CD4-positive, alpha-beta T cell treated with Interleukin-6 at 100 ng/mL for 8 hours (primary cell): ENCODE data around the gene TRIM17.

Source experiments
- DNase-seq: peaks from one replicate; pipeline ENCODE4 v3.0.0-alpha.2; 2020; ENCODE audit warnings: mixed read lengths, low spot score

Gene TRIM17

DNA sequence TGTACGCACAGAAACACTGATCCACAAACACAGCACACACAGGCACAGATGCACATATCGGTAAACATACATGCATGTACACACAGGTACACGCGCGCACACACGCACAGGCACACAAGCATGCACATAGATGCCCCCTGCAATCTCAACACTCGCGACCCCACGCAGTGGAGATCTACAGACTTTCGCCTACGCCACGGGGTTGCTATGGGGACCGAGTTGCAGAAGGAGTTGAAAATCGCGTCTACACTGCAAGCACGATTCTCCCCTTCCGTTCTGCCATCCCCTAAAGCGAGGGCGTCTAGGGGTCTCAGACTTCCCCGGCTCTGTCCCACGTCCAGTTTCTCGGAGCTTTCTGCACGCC, 826 bp downstream of the TRIM17 start:
- DNase-seq: no peak

DNA sequence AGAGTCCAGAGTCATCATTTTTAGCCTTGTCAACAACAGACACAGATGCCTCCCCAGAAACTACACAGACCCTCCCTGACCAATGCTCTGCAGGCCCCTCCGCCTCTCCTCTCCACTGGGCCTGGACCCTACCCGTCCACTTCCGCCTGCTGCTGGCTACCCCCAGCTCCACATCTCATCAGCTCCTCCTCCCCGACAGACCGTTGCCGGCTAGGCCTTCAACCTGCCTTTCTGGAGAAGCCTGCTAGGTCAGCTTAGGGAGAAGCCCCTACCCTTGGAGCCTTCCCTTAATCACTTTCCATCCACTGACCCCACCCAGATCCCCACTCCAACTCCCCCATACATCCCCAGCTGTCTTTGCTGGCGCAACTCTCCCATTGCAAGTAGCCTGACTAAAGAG, 1.4 kb downstream of the TRIM17 start:
- no peak for DNase-seq

DNA sequence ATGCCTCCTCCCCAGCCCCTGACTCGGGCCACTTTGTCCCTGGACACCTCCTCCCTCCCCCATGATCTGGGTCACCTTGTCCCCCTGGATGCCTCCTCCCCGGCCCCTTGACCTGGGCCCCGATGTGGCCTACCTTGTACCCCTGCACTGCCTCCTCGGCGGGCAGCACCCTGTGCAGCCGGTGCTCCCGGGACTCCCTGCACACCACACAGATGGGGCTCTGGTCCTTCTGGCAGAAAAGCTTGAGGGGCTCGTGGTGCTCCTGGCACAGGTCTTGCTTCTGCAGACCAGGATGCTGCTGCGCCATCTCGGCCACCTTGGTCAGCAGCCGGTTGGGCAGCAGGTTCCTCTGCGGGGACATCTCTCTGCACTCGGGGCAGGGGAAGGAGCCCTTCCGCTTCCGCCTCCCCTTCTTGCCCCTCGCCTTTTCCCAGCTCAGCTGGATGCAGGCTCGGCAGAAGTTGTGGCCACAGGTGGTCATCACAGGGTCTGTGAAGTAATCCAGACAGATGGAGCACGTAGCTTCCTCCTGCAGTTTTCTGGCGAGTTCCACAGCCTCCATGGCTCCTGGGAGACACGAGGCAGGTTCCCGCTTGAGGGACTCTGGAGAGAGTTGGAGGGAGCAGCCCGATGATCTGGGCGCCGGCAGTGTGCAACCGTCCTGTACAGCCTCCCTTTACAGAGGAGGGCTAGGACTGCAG, 2.0 kb downstream of the TRIM17 start:
- DNase-seq: no peak

DNA sequence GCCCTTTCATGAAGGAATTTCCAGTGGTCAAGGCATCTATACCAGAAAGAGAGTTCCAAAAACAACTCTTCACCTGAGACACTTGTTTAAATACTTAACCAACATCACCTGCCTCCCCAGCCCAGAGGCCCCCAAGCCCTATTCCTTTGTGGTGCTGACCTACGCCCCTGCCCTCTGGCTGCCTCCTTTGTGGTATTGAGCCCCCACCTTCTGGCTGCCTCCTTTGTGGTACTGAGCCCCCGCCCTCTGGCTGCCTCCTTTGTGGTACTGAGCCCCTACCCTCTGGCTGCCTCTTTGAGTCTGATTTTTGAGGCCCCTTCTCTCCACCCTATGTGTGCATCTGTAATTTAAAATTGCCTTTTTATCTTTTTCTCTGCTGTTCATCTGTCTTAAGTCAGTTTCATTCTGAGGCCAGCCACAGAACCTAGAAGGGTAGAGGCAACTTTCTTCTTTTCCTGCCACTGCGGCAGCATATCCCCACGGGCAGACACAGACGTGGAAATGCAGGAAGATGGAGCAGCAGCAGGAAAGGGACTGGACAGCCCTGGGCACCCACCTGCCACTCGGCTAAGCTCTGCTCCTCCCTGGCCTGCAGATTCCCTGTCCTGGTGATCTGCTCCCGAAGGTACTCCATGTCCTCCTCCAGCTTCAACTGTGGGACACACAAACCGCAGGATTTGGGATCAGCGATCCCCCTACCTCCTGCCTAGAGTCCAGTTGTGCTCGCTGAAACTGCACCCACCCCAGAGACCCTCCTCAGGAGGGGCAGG, 3.2 kb downstream of the TRIM17 start:
- no peak for DNase-seq

DNA sequence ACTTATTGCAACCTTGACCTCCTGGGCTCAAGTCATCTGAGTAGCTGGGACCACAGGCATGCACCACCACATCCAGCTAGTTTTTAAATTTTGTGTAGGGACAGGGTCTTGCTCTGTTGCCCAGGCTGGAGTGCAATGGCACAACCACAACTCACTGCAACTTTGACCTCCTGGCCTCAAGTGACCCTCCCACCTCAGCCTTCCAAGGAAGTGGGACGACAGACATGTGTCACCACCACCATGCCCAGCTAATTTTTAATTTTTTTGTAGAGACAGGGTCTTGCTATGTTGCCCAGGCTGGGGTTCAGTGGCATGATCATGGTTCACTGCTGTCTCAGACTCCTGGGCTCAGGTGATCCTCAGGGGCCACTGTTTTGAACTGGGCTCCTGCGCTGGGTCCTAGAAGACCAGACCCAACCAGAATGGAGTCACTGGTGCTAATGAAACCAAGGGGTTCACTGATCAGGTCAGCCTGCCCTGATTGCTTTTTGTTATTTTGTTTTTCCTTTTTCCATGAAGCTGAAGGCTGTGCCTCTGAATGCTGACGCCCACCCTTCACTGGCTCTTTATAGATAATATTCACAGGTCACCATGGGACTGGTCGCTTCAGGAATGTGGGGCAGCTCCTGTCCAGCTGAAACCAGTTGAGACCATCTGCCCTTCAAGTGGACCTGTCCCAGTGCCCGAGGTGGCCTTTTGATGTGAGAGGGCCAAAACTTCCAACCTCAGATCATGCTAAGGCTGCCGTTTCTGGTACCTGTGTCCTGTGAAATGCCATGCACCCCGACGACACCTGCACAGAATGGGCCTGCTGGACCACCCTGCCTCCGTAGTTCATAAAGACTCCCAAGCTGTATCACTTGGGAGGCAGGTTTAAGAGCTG, 4.9 kb downstream of the TRIM17 start:
- no peak for DNase-seq

DNA sequence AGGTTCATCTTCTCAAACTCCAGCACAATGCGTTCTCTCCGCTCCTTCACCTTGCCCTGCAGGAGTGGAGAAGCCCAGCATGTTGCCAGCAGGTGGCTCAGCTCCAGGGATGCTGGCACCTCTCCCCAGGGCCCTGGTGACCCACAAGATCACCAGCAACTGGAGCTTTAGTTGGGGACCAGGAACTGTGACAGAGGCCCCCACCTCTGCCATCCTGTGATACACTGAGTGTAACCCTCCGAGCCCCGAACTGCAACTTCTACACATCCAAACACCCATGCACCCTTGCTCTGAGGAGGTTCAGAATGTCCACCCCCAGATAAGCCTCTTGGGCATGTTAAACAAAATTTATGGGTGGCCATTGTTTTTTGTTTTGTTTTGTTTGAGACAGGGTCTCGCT, 5.5 kb downstream of the TRIM17 start:
- DNase-seq: no peak

DNA sequence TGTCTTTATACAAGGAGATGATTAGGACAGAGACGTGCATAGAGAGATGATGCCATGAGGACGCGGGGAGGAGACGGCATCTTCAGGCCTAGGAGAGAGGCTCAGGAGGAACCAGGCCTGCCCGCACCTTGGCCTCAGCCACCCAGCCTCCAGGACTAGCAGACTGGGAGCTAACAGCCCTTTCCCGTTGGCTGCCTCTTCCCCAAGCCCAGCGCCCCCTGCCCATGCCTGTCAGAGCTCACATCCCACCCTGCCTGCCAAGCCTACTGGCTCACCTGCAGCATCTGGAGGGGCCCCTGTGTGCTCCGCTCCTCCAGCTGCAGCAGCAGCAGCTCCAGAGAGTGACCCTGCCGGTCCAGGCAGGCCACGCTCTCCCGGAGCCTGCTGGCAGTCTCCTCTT, 6.0 kb downstream of the TRIM17 start:
- no peak for DNase-seq

DNA sequence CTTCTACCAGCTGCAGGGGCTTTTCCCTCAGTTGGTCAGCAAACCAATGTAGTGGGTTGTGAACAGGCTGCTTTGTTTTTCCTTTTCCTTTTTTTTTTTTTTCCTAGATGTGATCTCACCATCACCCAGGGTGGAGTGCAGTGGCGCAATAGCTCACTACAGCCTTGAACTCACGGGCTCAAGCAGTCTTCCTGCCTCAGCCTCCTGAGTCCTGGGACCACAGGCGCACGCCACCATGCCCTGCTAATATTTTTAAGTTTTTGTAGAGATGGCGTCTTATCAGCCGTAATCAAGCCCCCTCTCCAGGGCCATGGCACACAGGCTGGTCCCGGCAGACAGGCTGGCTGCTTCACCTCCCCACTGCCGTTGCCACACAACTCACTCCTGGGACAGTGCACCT, 6.6 kb downstream of the TRIM17 start:
- DNase-seq: no peak

DNA sequence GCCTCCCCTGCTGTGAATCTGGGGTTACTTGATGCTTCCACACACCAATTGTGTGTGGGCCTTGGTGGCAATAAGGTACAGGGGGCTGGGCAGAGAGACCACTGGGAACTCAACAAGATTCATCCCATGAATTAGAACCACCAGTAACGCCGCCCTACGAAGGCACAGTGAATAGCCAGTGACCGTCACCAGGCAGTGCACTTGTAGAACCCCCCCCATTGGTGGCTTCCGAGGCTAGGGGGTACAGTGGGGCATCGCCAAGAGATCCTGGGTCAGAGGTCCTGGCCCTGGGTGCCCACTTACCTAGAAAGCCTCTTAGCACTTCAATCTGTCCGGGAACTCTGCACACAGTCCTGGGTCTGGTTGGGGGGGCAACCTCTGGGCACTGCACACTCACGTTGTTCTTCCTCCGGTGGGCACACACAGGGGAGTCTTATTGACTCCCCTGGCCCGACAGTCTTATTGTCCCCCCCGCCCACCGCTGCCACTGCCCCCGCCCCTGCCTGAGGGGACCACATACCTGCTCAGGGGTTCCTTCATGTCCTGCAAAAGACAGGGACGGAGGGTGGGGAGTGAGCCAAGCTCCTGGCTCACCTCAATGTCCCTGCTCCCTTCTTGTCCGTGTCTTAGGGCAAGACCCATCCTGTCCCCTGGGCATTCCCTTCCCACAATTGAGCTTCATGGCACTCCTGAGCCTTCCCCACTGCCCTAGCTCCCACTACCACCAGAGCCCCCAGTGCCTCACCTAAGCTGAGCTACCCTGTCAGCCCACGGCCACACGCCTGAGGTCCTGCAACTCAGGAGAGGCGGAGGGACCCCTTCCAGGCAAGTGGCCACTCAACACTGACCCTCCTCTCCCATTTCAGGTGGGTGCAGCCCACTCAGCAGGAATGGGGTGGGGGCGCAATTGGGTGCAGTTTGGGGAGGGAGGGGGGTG, 7.5 kb downstream of the TRIM17 start:
- DNase-seq: no peak

DNA sequence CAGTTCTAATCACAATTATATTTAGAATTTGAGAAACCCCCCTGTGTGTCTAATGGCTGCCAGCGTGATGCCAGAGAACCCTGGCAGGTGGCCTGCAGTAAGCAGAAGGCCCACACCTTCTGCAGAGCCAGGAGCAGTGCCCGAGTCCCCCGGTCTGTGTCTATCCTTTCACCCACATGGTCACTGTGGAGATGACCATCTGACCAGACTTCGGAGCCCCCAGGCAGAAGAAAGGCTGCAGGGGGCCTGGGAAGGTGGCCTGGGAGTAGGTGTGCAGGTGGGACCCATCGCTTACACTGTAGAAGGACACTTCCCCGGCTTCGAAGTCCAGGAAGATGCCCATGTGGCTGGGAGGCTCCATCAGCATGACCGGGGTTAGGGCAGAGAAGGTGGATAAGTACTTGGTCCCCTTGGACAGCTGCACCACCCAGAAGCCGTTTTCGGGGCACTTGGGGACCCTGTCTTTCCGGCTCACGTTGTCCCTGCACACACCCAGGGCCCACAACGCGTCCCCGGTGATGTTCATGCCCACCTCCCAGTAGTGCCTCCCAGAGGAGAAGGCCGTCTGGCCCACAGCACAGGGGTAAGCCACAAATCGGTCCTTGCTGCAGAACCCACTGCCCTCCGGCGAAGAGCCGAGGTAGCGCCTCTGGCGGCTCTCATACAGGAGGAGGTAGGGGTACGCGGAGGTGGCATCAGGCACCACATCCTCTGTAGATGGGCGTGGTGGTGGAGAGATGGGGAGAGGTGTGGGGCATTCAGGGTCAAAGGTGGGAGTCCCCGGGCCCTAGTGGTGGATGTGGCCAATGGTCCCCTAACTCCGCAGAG, 8.4 kb downstream of the TRIM17 start:
- DNase-seq: no peak

DNA sequence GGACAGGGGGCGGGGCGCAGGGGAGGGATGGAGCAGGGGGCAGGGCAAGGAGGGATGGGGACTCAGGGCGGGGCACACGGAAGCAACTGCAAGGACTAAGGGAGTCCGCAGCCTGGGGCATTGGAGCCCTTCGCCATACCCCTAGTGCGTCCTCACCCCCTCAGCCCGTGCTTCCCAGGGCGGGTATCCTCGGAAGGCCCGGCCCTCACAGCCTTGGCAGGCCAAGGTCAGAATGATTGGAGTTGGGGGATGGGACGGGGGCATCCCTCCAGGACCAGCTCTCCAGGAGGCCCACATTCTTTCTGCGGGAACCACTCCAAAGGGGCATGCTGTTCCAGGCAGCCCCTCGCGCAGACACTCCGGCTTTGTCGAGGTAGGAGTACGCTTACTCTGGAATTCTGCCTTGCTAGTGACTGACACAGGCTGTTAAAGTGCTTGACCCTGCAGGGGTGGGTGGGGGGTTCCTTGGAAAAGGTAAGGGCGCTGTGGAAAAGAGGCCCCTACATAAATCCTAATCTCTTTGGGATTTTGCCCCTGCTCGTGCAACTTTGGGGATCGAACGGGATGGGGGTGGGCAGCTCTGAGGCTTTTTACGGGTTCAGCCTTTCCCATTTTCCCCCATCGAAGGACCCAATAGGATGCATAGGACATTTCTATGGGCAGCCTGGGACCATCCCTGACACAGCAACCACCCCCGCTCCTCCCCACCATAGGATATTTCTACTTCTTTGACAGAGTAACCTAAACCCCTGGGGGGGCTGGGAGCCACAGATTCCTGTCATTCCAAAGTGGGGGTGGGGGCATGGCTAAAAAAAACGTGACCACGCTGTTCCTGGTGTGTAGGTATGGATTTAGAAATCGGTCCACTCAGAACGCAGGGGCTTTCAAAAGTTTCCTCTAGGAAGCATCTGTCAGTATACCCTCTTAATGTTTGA, 9.3 kb downstream of the TRIM17 start:
- DNase-seq: no peak

DNA sequence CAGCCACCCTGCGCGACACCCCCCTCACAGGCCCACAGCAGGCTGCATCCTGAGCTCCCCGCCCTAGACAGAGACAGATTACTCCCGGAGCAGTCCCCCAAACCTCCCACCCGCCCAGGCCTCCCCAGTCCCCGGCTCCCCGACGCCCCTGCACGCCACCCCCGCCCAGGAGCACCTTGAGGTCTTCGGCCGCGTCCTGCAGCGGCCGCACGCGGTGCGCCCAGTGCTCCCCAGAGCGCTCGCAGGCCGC, 10.8 kb downstream of the TRIM17 start:
- DNase-seq: no peak

DNA sequence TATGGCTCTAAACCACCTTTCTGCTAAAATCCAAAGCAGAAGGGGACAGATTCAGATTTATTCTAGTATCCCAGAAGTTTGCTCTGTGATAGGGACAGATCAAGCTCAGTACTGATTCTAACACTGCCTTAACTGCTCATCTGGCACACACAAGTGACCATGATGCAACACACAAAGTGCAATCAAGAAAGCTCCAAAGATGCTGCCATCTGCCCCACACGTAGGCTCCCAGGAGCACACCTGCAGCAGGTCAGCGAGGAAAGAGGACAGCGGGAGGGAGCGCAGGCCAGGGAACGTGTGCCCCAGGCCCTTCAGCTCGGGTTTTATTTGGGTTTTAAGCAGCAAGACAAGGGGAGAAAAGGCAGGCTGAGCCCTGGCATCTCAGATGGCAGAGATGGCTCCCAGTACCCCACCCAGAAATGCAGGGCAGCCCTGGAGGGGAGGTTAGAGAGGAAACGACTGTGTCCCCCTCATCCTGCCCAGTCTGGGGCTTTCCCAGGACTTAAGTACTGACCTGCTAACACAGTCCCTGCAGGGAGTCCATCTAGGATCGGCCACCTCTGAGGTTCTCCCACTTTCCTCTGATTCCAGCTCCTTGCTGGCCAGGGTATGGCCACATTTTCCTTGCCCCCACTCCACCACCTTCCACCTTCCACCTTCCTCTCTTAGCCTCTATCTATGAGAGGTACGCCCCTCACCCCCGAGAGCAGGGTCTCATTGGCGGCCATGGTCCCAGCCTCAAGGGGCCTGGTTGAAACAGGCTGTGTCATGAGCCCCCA, 11.3 kb downstream of the TRIM17 start:
- no peak for DNase-seq

DNA sequence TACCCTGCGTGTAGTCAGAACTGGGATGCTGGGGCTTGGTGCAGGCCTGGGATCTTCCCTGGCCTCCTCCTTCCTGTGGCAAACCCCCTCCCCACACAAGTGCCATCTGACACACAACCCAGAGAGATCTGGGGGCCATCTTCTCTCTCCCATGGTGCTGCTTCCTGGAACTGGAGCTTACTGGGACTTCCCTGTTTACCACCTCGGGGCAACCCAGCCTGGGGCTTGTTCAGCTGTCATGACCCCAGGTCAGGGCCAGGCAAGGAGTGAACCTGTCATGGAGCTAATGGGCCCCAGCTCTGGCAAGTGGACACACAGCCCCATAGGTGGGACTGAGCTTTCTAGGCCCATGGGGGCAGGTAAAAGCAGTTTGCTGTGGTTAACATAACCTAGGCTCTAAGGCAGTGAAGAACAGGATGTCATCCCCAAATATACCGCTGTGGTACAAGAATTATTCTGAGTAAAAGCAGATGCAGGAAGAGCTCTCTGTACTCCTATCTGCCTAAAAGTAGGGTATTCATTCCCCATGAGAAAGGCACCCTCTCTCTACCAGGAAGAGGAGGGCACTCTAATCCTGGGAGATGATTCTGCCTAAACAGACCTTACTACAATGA, 12.4 kb downstream of the TRIM17 start:
- DNase-seq: no peak

DNA sequence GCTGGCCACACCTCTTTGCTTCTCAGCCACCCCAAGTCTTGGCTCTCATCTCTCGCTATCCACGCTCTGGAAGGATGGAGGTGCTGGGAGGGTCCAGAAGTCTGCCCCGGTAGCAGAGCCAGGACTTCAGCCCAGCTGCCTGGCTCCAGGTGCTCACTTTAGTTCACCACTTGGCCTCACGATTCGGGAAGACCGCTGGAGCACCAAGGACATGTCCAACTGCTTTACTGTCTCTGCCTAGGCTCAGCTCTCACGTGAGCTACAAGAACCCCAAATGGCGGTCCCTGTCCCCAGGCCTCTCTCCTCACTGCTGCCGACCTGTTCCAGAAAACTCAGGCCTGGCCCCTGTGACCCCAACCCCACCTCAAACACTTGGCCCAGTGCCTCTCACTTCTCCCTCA, 13.4 kb downstream of the TRIM17 start:
- no peak for DNase-seq

DNA sequence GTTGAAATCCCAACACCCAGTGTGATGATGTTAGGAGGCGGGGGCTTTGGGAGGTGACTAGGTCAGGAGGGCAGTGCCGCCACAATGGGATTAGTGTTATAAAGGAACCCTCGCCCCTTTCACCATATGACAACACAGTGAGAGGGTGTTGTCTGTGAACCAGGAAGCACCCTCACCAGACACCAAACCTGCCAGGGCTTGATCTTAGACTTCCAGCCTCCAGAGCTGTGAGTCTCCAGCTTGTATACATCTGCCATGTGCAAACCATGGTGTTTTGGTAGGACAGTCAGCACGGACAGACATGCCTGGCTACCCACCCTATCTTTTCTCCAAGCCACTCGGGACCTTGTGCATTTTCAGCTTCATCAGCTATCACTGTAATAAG, 14.0 kb downstream of the TRIM17 start:
- no peak for DNase-seq

DNA sequence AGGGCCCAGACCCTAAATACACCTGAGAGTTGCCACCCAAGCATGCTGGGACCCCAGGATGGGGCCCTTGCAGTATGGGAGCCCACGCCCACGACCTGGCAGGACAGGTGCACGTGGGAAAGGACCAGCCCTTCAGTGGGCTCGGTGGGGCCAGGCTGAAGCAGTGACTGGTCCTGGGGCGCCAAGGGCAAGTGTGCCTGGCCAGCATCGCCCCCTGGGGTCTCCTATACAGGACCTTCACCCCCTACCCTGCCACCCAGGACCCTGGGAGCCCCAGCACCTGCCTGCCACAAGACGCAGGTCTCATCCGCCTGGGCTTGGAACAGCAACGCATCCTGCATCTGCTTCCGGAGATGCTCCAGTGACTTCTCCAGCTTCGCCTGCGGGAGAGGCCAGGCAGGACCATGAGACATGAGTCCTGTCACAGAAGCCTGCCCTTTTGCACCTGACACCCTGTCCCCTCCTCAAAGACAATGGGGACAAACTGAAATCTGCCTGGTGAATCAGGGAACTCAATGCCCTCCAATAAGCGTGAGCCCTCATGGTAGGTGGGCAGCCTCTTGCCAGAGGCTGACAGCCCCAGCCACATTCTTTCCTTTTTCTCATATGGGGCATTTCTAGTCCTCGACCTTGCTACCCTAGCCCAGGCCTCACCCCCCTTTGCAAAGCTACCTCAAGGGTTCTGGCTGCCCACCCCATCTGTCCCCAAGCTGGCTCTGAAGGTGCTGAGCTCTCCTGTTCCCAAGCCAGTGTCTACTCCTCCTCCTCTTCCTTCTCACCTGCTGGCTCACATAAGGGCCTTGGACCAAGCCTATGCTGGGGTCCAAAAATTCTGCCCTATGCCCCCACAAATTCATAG, 14.7 kb downstream of the TRIM17 start:
- no peak for DNase-seq
